HepG2 (cell line): Measurements from ENCODE around the gene NFIC. TPM values are rescaled to one million over a fixed set of nuclear protein-coding genes. Genes with fewer than 3 reads are reported as not detected.

Experiments
- AFF4 ChIP-seq: sonication (generic); formaldehyde crosslinking; IDR thresholded peaks from 2 replicates; pipeline ENCODE4 v1.4.0; 2020; ENCODE audit warnings: missing genetic modification reagents
- CENPT ChIP-seq: sonication (generic); formaldehyde crosslinking; IDR thresholded peaks from 2 replicates; pipeline ENCODE4 v1.8.0; 2022; ENCODE audit warnings: low read depth, mild to moderate bottlenecking, moderate library complexity, missing genetic modification reagents
- MAFF ChIP-seq: IDR thresholded peaks from 2 replicates; pipeline ENCODE4 v1.6.1; 2011; ENCODE audit warnings: low read depth, low read length, improper control_type of control experiment
- MAFG ChIP-seq: sonication (generic); formaldehyde crosslinking; IDR thresholded peaks from 2 replicates; pipeline ENCODE4 v1.5.1; 2020; ENCODE audit warnings: mild to moderate bottlenecking, missing genetic modification reagents
- MLX ChIP-seq: IDR thresholded peaks from 2 replicates; pipeline ENCODE4 v1.6.1; 2016
- MYC ChIP-seq: sonication (generic); formaldehyde crosslinking; IDR thresholded peaks from 2 replicates; pipeline ENCODE4 v1.9.0; 2021; ENCODE audit warnings: missing genetic modification reagents, borderline replicate concordance
- NFE2L2 ChIP-seq: fragments of 150-350 bp; IDR thresholded peaks from 2 replicates; pipeline ENCODE4 v1.6.1; 2014; ENCODE audit warnings: low read length
- NR0B2 ChIP-seq: sonication (generic); formaldehyde crosslinking; IDR thresholded peaks from 2 replicates; pipeline ENCODE4 v1.4.0; 2020; ENCODE audit warnings: mild to moderate bottlenecking, missing genetic modification reagents
- PCBP2 ChIP-seq: fragments of 200-400 bp; formaldehyde crosslinking; optimal IDR thresholded peaks from 2 replicates; pipeline ENCODE3; 2018; ENCODE audit warnings: low read length, low read depth; ENCODE audit not compliant: poor library complexity, severe bottlenecking
- SMARCC2 ChIP-seq: fragments of 450-650 bp; IDR thresholded peaks from 2 replicates; pipeline ENCODE4 v1.6.1; 2017; ENCODE audit warnings: antibody characterized with exemption, mild to moderate bottlenecking
- TAF1 ChIP-seq: sonication (generic); formaldehyde crosslinking; IDR thresholded peaks from 2 replicates; pipeline ENCODE4 v1.4.0; 2020; ENCODE audit warnings: missing genetic modification reagents
- ZBTB21 ChIP-seq: sonication (generic); formaldehyde crosslinking; IDR thresholded peaks from 2 replicates; pipeline ENCODE4 v1.4.0; 2020; ENCODE audit warnings: missing genetic modification reagents
- ZHX2 ChIP-seq, 2 experiments: sonication (generic) in 1 of 2; formaldehyde crosslinking in 1 of 2; IDR thresholded peaks; 2 replicates each; pipeline versions ENCODE4 v1.6.1 to v1.9.0; 2014 to 2022; ENCODE audit warnings: antibody characterized with exemption in 1 of 2, borderline replicate concordance in 1 of 2, inconsistent platforms in 1 of 2, low read depth in 1 of 2, missing genetic modification reagents in 1 of 2
- ZNF253 ChIP-seq: sonication (generic); formaldehyde crosslinking; IDR thresholded peaks from 2 replicates; pipeline ENCODE4 v1.8.0; 2022; ENCODE audit warnings: mild to moderate bottlenecking, missing genetic modification reagents, borderline replicate concordance
- ZNF607 ChIP-seq: sonication (generic); formaldehyde crosslinking; IDR thresholded peaks from 2 replicates; pipeline ENCODE4 v1.5.1; 2020; ENCODE audit warnings: missing genetic modification reagents, mild to moderate bottlenecking, borderline replicate concordance
- ZNF691 ChIP-seq: sonication (generic); formaldehyde crosslinking; IDR thresholded peaks from 2 replicates; pipeline ENCODE4 v1.4.0; 2020; ENCODE audit warnings: missing genetic modification reagents, low read depth, mild to moderate bottlenecking, borderline replicate concordance
- polyA plus RNA-seq, 8 experiments: library from polyadenylated mRNA; depleted of rRNA in 3 of 8; stranded (reverse) in 7 of 8; unstranded in 1 of 8; fragments of >200 nt; fragmentation: Illumina TruSeq in 4 of 8; extraction: Trizol in 4 of 8; gene quantifications; 2 replicates each; pipeline versions ENCODE4 v1.2.1 to v1.2.3, GENCODE V29; 2011 to 2016; ENCODE audit warnings: low read depth in 4 of 8, missing spikeins in 1 of 8, mixed read lengths in 1 of 8; ENCODE audit not compliant: insufficient read depth in 1 of 8
- total RNA-seq, 5 experiments: library from RNA; depleted of rRNA; stranded (reverse); fragments of >200 nt; fragmentation: Illumina TruSeq; extraction: Trizol; gene quantifications; 2 replicates each; pipeline ENCODE4 v1.2.3, GENCODE V29; 2016; ENCODE audit warnings: low read depth in 1 of 5

Gene NFIC
- total and polyA plus RNA-seq, 2 of the 13 experiments (the other 11 are each of a cell fraction or from before 2014, with no cell fraction given), result 1.3 to 2.5 TPM

- TF ChIP-seq MLX (CRISPR knock-in tag), result no peak
- TF ChIP-seq MYC (CRISPR knock-in tag), result peak; percentile 70; the same call in 1 of the 2 replicates
- no peak for TF ChIP-seq SMARCC2
- TF ChIP-seq ZHX2 (IDR thresholded peaks at IDR 0.05; ENCODE audit: low read depth), result no peak
- no peak for TF ChIP-seq ZHX2 (CRISPR knock-in tag; IDR thresholded peaks at IDR 0.05; ENCODE audit: borderline replicate concordance)
- TF ChIP-seq ZNF607, result peak; percentile 98
- TF ChIP-seq MAFF, result no peak
- no peak for TF ChIP-seq AFF4
- TF ChIP-seq ZNF691 (CRISPR knock-in tag), result 0 out of 2 replicates have a peak, but pooled peaks have one; percentile 26
- TF ChIP-seq ZNF253 (CRISPR knock-in tag), result peak; percentile 92; the same call in 1 of the 2 replicates
- TF ChIP-seq NFE2L2, result no peak
- TF ChIP-seq NR0B2 (CRISPR knock-in tag), result peak; percentile 87
- no peak for TF ChIP-seq MAFG (CRISPR knock-in tag)
- TF ChIP-seq TAF1 (CRISPR knock-in tag), result 0 out of 2 replicates have a peak, but pooled peaks have one; percentile 32
- 0 out of 2 replicates have a peak, but pooled peaks have one; percentile 82 for TF ChIP-seq CENPT (CRISPR knock-in tag)
- TF ChIP-seq PCBP2, result no peak
- no peak for TF ChIP-seq ZBTB21 (CRISPR knock-in tag)
Measured at GRCh38 chr19:3481241-3482090, 115.1 kb downstream of the NFIC start (continued).
